Smooth muscle cell of the brain vasculature (primary cell): ENCODE measurements around the gene NARF.

Experiments
- DNase-seq: peaks from one replicate; pipeline ENCODE4 v3.0.0-alpha.2; 2012; ENCODE audit warnings: low read depth, low spot score

NARF gene

GRCh38 chr17:82474223-82475010 lies 15.9 kb downstream of the NARF start:
- no peak for DNase-seq

- no peak for DNase-seq
Measured at GRCh38 chr17:82475458-82475857, 16.9 kb downstream of the NARF start.

GRCh38 chr17:82477934-82478333 lies 19.4 kb downstream of the NARF start:
- DNase-seq, result no peak

- DNase-seq, result no peak
Measured at GRCh38 chr17:82479602-82480001, 21.1 kb downstream of the NARF start.

- DNase-seq, result no peak
Measured at GRCh38 chr17:82480318-82480717, 21.8 kb downstream of the NARF start.

GRCh38 chr17:82483204-82483660 lies 24.7 kb downstream of the NARF start:
- DNase-seq, result no peak

- DNase-seq, result no peak
Measured at GRCh38 chr17:82483836-82484235, 25.3 kb downstream of the NARF start.

- no peak for DNase-seq
Measured at GRCh38 chr17:82486231-82487094, 27.9 kb downstream of the NARF start.

- no peak for DNase-seq
Measured at GRCh38 chr17:82487910-82488309, 29.4 kb downstream of the NARF start.

GRCh38 chr17:82489117-82489516 lies 30.6 kb downstream of the NARF start:
- no peak for DNase-seq

GRCh38 chr17:82489851-82490511 lies 31.4 kb downstream of the NARF start:
- no peak for DNase-seq

- no peak for DNase-seq
Measured at GRCh38 chr17:82490512-82491195, 32.1 kb downstream of the NARF start.

GRCh38 chr17:82491196-82491530 lies 32.6 kb downstream of the NARF start:
- no peak for DNase-seq

- no peak for DNase-seq
Measured at GRCh38 chr17:82491533-82491932, 33.0 kb downstream of the NARF start.

- DNase-seq, result no peak
Measured at GRCh38 chr17:82492643-82493225, 34.2 kb downstream of the NARF start.

- DNase-seq, result no peak
Measured at GRCh38 chr17:82493226-82493781, 34.8 kb downstream of the NARF start.

GRCh38 chr17:82494236-82495055 lies 35.9 kb downstream of the NARF start:
- peak; percentile 69 for DNase-seq

GRCh38 chr17:82495844-82496528 lies 37.4 kb downstream of the NARF start:
- no peak for DNase-seq
